Breast epithelium (tissue), 3 donors: ENCODE results near the gene UNC45A.

Source experiments
- CTCF ChIP-seq, 3 donors: fragments of 450-650 bp; IDR thresholded peaks; one replicate each; pipeline ENCODE4 v1.5.1; 2016 to 2017; ENCODE audit warnings: antibody characterized with exemption in 3 of 3, mild to moderate bottlenecking in 3 of 3, moderate library complexity in 3 of 3
- POLR2A ChIP-seq: fragments of 450-650 bp; IDR thresholded peaks from one replicate; pipeline ENCODE4 v1.6.1; 2016; ENCODE audit warnings: antibody characterized with exemption, mild to moderate bottlenecking, moderate library complexity
- POLR2AphosphoS5 ChIP-seq, 3 donors: sonication (generic); formaldehyde crosslinking; IDR thresholded peaks; one replicate each; pipeline ENCODE4 v1.6.1; 2017; ENCODE audit warnings: antibody characterized with exemption in 3 of 3

- no peak for TF ChIP-seq CTCF (IDR thresholded peaks at IDR 0.05)
- TF ChIP-seq POLR2A: no peak
- no peak for TF ChIP-seq POLR2AphosphoS5 (IDR thresholded peaks at IDR 0.05)
Measured at GRCh38 chr15:90903733-90904536, 31.1 kb upstream of the UNC45A start.
